Measurements from ENCODE around the gene PHYHD1. TPM values are rescaled to one million over a fixed set of nuclear protein-coding genes. Genes with fewer than 3 reads are reported as not detected.

PHYHD1 gene
- total and polyA plus RNA-seq, 11 donors: 14.0 to 49.0 (median 27.3) TPM

Other genes with a start within 250 kb of the PHYHD1 start
- gene SET, start 231.8 kb upstream of the PHYHD1 start, total RNA-seq: 100 to 1,000 TPM in 8 of 9 donors, 10 to 100 TPM in 1; 96.8 to 240 (median 211) TPM
- 100 to 1,000 TPM in 1 of 2 donors, 10 to 100 TPM in 1; 67.6 to 199 TPM for gene SET, start 231.8 kb upstream of the PHYHD1 start, polyA plus RNA-seq
- gene PKN3, start 218.5 kb upstream of the PHYHD1 start, total RNA-seq: 10 to 100 TPM in 1 of 9 donors, 1 to 10 TPM in 8; 3.7 to 16.1 (median 5.9) TPM
- gene PKN3, start 218.5 kb upstream of the PHYHD1 start, polyA plus RNA-seq: 10 to 100 TPM in 1 of 2 donors, 1 to 10 TPM in 1; 7.3 to 10.5 TPM
- gene ZDHHC12, start 196.9 kb upstream of the PHYHD1 start, total RNA-seq: 10 to 100 TPM in 5 of 9 donors, 1 to 10 TPM in 4; 5.1 to 26.0 (median 10.5) TPM
- gene ZDHHC12, start 196.9 kb upstream of the PHYHD1 start, polyA plus RNA-seq: 10 to 100 TPM; 10.9 to 29.8 TPM
- 100 to 1,000 TPM in 1 of 9 donors, 10 to 100 TPM in 8; 53.4 to 163 (median 62.3) TPM for gene ZER1, start 149.1 kb upstream of the PHYHD1 start, total RNA-seq
- gene ZER1, start 149.1 kb upstream of the PHYHD1 start, polyA plus RNA-seq: 10 to 100 TPM; 32.4 to 40.7 TPM
- 10 to 100 TPM; 12.1 to 27.3 (median 18.4) TPM for gene TBC1D13, start 133.7 kb upstream of the PHYHD1 start, total RNA-seq
- 10 to 100 TPM in 1 of 2 donors, 1 to 10 TPM in 1; 9.6 to 20.9 TPM for gene TBC1D13, start 133.7 kb upstream of the PHYHD1 start, polyA plus RNA-seq
- 10 to 100 TPM; 34.8 to 99.9 (median 57.6) TPM for gene ENDOG, start 102.5 kb upstream of the PHYHD1 start, total RNA-seq
- 100 to 1,000 TPM in 1 of 2 donors, 10 to 100 TPM in 1; 38.4 to 105 TPM for gene ENDOG, start 102.5 kb upstream of the PHYHD1 start, polyA plus RNA-seq
- gene SPOUT1, start 91.2 kb upstream of the PHYHD1 start, total RNA-seq: 10 to 100 TPM in 7 of 9 donors, 1 to 10 TPM in 2; 6.1 to 24.7 (median 15.1) TPM
- gene SPOUT1, start 91.2 kb upstream of the PHYHD1 start, polyA plus RNA-seq: 10 to 100 TPM; 14.2 to 20.2 TPM
- gene KYAT1, start 39.0 kb upstream of the PHYHD1 start, total RNA-seq: 10 to 100 TPM in 7 of 9 donors, 1 to 10 TPM in 2; 9.5 to 16.7 (median 13.4) TPM
- 10 to 100 TPM; 11.5 to 12.6 TPM for gene KYAT1, start 39.0 kb upstream of the PHYHD1 start, polyA plus RNA-seq
- gene LRRC8A, start 38.8 kb upstream of the PHYHD1 start, total RNA-seq: 10 to 100 TPM; 16.2 to 76.4 (median 28.8) TPM
- 10 to 100 TPM; 15.8 to 62.3 TPM for gene LRRC8A, start 38.8 kb upstream of the PHYHD1 start, polyA plus RNA-seq
- gene DOLK, start 26.6 kb downstream of the PHYHD1 start, total RNA-seq: 10 to 100 TPM in 6 of 9 donors, 1 to 10 TPM in 3; 8.2 to 14.8 (median 10.6) TPM
- gene DOLK, start 26.6 kb downstream of the PHYHD1 start, polyA plus RNA-seq: 10 to 100 TPM in 1 of 2 donors, 1 to 10 TPM in 1; 7.8 to 15.6 TPM
- gene NUP188, start 26.7 kb downstream of the PHYHD1 start, total RNA-seq: 10 to 100 TPM; 15.1 to 30.4 (median 22.6) TPM
- gene NUP188, start 26.7 kb downstream of the PHYHD1 start, polyA plus RNA-seq: 10 to 100 TPM; 10.6 to 35.1 TPM
- 10 to 100 TPM; 27.3 to 42.7 (median 36.5) TPM for gene SH3GLB2, start 107.3 kb downstream of the PHYHD1 start, total RNA-seq
- 10 to 100 TPM; 29.5 to 33.6 TPM for gene SH3GLB2, start 107.3 kb downstream of the PHYHD1 start, polyA plus RNA-seq
- gene MIGA2, start 115.6 kb downstream of the PHYHD1 start, total RNA-seq: 10 to 100 TPM; 29.2 to 49.5 (median 31.6) TPM
- 10 to 100 TPM; 27.7 to 61.3 TPM for gene MIGA2, start 115.6 kb downstream of the PHYHD1 start, polyA plus RNA-seq
- 10 to 100 TPM in 1 of 9 donors, 1 to 10 TPM in 8; 3.2 to 10.3 (median 5.8) TPM for gene DOLPP1, start 160.1 kb downstream of the PHYHD1 start, total RNA-seq
- gene DOLPP1, start 160.1 kb downstream of the PHYHD1 start, polyA plus RNA-seq: 10 to 100 TPM in 1 of 2 donors, 1 to 10 TPM in 1; 3.0 to 11.5 TPM
- gene CRAT, start 189.8 kb downstream of the PHYHD1 start, total RNA-seq: 100 to 1,000 TPM in 2 of 9 donors, 10 to 100 TPM in 7; 50.8 to 126 (median 68.2) TPM
- 10 to 100 TPM; 37.0 to 64.7 TPM for gene CRAT, start 189.8 kb downstream of the PHYHD1 start, polyA plus RNA-seq
- gene PTPA, start 190.4 kb downstream of the PHYHD1 start, total RNA-seq: 100 to 1,000 TPM in 8 of 9 donors, 10 to 100 TPM in 1; 96.0 to 212 (median 172) TPM
- gene PTPA, start 190.4 kb downstream of the PHYHD1 start, polyA plus RNA-seq: 100 to 1,000 TPM; 129 to 211 TPM